Stimulated activated naive CD4-positive, alpha-beta T cell treated with Interleukin-2 at 50 U/mL for 16 hours (primary cell): ENCODE results near the gene MEIOC.

Source experiments
- DNase-seq: peaks from one replicate; lab custom pipeline; 2025; lab: John Stamatoyannopoulos, UW

Gene MEIOC

GRCh38 chr17:44708401-44709263, 52.4 kb downstream of the MEIOC start, which contains the start of gene DBF4B:
DBF4B (plus strand) TSS chr17:44708665; CDS start chr17:44708821, 156 bp downstream.
- peak; percentile 79 for DNase-seq

- no peak for DNase-seq
Observed at GRCh38 chr17:44719444-44719843, 63.2 kb downstream of the MEIOC start.

GRCh38 chr17:44722254-44722653, 66.0 kb downstream of the MEIOC start:
- DNase-seq: no peak
